Skeletal muscle tissue (tissue), 4 donors: Measurements from ENCODE around the gene ZNF415. TPM values are rescaled to one million over a fixed set of nuclear protein-coding genes. Genes with fewer than 3 reads are reported as not detected.
A peak's percentile ranks its signal among the peaks of the same experiment; 100 is the strongest.

Experiments used
- H3K27ac ChIP-seq: one replicate; pipeline ENCODE4 v1.7.0; 2013; ENCODE audit warnings: mild to moderate bottlenecking, low read depth, low read length, inconsistent platforms
- H3K27me3 ChIP-seq, 3 donors: one replicate each; pipeline ENCODE4 v1.7.0; 2013; ENCODE audit warnings: low read length in 3 of 3; ENCODE audit not compliant: control insufficient read depth in 3 of 3, insufficient read depth in 3 of 3
- H3K36me3 ChIP-seq, 3 donors: one replicate each; pipeline ENCODE4 v1.7.0; 2013; ENCODE audit warnings: low read length in 3 of 3; ENCODE audit not compliant: control insufficient read depth in 3 of 3, insufficient read depth in 3 of 3
- H3K4me1 ChIP-seq, 3 donors: one replicate each; pipeline ENCODE4 v1.7.0; 2013; ENCODE audit warnings: low read length in 3 of 3, mild to moderate bottlenecking in 3 of 3; ENCODE audit not compliant: control insufficient read depth in 3 of 3, insufficient read depth in 3 of 3
- H3K4me3 ChIP-seq, 3 donors: one replicate each; pipeline ENCODE4 v1.7.0; 2013; ENCODE audit warnings: low read length in 3 of 3
- H3K9ac ChIP-seq, 3 donors: one replicate each; pipeline ENCODE4 v1.7.0; 2013; ENCODE audit warnings: low read length in 3 of 3, mild to moderate bottlenecking in 3 of 3, moderate library complexity in 2 of 3, low read depth in 1 of 3
- H3K9me3 ChIP-seq, 3 donors: one replicate each; pipeline ENCODE4 v1.7.0; 2013; ENCODE audit warnings: low read length in 3 of 3; ENCODE audit not compliant: control insufficient read depth in 3 of 3
- total RNA-seq: library from RNA; depleted of rRNA; stranded (reverse); fragments of >200 nt; gene quantifications from one replicate; pipeline ENCODE4 v1.2.3, GENCODE V29; 2014
- donor health status: Osteomylitis.

ZNF415 gene
- total RNA-seq, 1 donor from 2014 or later = 3.7 TPM

DNA sequence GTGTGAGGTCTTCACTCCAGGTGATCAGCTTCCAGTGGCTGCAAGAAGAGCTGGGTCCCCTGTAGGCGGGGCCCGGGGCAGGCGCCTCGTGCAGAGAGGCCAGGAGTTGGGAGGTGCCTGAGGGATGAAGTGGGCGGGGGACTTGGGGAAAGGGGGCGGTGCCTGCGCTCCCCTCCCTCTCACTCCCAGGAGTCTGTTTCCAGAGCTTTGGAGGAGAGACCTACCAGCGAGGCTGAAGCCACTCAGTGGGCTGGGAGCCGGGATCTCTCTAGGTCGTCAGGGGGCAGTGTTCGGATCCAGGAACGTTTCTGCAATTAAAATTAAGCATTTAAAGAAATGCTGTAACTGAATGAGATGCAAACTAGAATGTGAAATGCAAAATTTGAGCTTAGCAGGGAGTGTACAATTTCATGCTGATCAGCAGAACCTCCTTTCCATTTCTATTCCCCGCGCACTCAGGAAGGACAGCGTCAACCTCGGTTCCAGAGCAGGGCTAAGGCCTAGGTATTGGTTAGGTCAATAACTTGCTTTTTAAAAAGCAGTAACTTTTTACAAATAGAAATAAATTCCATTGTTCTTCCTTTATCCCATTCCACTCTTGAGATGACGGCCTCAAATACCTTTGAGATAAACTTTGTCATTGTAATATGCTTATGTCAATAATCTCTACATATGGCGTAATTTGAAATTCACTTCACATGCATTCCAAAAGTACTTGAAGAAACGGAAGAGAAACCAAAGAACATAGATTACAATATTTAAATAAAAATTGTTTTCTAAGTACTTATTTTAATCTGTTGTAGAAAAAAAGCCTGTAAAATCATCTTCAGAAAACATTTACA, 41.1 kb downstream of the ZNF415 start:
- Histone ChIP-seq H3K9me3 (no peaks in the 10 kb centered on the region), H3K9ac (no peak overlapping the region), H3K27ac (no peak overlapping the region), H3K4me3 (no peak overlapping the region), H3K36me3 (peaks cover 19 to 38% (median 24%) of the 10 kb centered on the region in 3 donors), H3K27me3 (no peaks in the 10 kb centered on the region), H3K4me1 (peaks cover 0 to 2% (median 0%) of the 10 kb centered on the region in 3 donors)

- Histone ChIP-seq H3K4me1 (peaks cover 0 to 2% (median 0%) of the 10 kb centered on the region in 3 donors), H3K27me3 (no peaks in the 10 kb centered on the region), H3K27ac (no peak overlapping the region), H3K36me3 (peaks cover 42 to 73% (median 44%) of the 10 kb centered on the region in 3 donors), H3K9ac (no peak overlapping the region), H3K9me3 (no peaks in the 10 kb centered on the region), H3K4me3 (no peak overlapping the region)
Observed at GRCh38 chr19:53088091-53088490, 44.6 kb downstream of the ZNF415 start.

DNA sequence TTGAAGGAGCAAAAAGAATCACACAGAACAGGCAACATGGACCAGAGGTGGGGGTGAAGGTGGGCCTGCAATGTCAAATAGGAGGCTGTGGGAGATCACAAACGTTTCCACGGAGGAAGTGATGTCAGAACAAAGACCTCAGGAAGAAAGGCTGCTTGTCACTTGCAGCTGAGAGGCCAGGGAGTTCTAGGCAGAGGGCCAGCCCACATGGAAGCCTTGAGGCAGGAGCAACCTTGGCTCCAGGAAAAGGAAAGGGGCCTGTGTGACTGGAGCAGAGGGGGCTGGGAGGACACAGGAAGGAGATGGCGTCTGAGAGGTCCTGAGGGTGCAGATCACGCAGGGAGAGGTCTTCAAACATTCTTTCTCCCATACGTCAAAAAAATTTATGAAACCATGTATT, 45.8 kb downstream of the ZNF415 start:
- Histone ChIP-seq H3K27ac (no peak overlapping the region), H3K9me3 (no peaks in the 10 kb centered on the region), H3K36me3 (peaks cover 47 to 83% (median 48%) of the 10 kb centered on the region in 3 donors)

GRCh38 chr19:53085496-53085895, 47.2 kb downstream of the ZNF415 start:
- H3K9me3 ChIP-seq = peaks cover 0 to 3% (median 2%) of the 10 kb centered on the region in 3 donors
- no peak overlapping the region for H3K4me3 ChIP-seq
- no peaks in the 10 kb centered on the region for H3K27me3 ChIP-seq
- H3K27ac ChIP-seq = no peak overlapping the region
- H3K9ac ChIP-seq = no peak overlapping the region
- peaks cover 38 to 76% (median 40%) of the 10 kb centered on the region in 3 donors for H3K36me3 ChIP-seq
- H3K4me1 ChIP-seq = no peaks in the 10 kb centered on the region

More for the DNA sequence above, 45.8 kb downstream of the ZNF415 start:
- peaks cover 0 to 2% (median 0%) of the 10 kb centered on the region in 3 donors for H3K4me1 ChIP-seq
- H3K9ac ChIP-seq = peak overlapping the region in 1 of 3 donors; percentile 33
- H3K27me3 ChIP-seq = no peaks in the 10 kb centered on the region
- no peak overlapping the region for H3K4me3 ChIP-seq

GRCh38 chr19:53082929-53083328, 49.8 kb downstream of the ZNF415 start:
- Histone ChIP-seq H3K27ac (no peak overlapping the region), H3K4me1 (peaks cover 0 to 2% (median 0%) of the 10 kb centered on the region in 3 donors), H3K9me3 (peaks cover 0 to 4% (median 2%) of the 10 kb centered on the region in 3 donors), H3K36me3 (peaks cover 32 to 55% (median 35%) of the 10 kb centered on the region in 3 donors), H3K9ac (no peak overlapping the region), H3K4me3 (no peak overlapping the region), H3K27me3 (no peaks in the 10 kb centered on the region)

DNA sequence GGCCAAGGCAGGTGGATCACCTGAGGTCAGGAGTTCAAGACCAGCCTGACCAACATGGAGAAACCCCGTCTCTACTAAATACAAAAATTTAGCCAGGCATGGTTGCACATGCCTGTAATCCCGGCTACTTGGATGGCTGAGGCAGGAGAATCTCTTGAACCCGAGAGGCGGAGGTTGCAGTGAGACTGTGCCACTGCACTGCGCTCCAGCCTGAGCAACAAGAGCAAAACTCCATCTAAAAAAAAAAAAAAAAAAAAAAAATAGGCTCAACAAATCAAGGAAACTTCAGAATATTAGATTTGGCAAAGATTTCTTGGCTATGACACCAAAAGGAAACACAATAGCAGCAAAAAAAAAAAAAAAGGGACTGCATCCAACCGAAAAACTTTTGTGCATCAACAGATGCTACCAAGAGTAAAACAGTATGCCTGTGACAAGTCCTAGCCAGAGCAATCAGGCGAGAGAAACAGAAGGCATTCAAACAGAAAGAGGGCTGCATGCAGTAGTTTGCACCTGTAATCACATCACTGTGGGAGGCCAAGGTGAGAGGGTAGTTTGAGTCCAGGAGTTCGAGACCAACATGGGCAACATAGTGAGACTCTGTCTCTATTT, 53.3 kb downstream of the ZNF415 start:
- Histone ChIP-seq H3K9me3 (peaks cover 0 to 4% (median 4%) of the 10 kb centered on the region in 3 donors), H3K4me3 (no peak overlapping the region), H3K27ac (no peak overlapping the region), H3K36me3 (peaks cover 20 to 37% (median 24%) of the 10 kb centered on the region in 3 donors), H3K9ac (no peak overlapping the region), H3K27me3 (no peaks in the 10 kb centered on the region), H3K4me1 (peaks cover 0 to 2% (median 0%) of the 10 kb centered on the region in 3 donors)

DNA sequence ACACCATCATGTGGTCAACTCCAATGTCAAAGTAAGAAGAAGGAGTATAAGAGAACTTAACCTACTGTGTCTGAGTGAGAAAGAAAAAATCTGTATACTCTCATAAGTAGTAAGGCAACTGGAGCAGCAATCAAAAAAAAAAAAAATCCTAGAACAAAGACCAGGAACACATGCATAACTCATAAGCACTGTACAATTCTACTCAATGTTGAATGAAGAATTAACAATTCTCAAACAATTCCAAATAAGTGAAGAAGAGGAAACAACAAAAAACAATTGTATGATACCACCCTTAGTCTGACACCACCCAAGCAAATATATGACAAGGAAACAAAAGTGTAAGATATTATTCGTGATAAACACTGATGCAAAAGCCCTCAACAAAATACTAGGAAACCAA, 54.0 kb downstream of the ZNF415 start:
- Histone ChIP-seq H3K9ac (no peak overlapping the region), H3K9me3 (peaks cover 0 to 4% (median 4%) of the 10 kb centered on the region in 3 donors), H3K4me1 (peaks cover 0 to 2% (median 0%) of the 10 kb centered on the region in 3 donors), H3K27me3 (no peaks in the 10 kb centered on the region), H3K27ac (no peak overlapping the region), H3K4me3 (no peak overlapping the region), H3K36me3 (peaks cover 23 to 35% (median 24%) of the 10 kb centered on the region in 3 donors)

- no peaks in the 10 kb centered on the region for H3K27me3 ChIP-seq
- no peak overlapping the region for H3K9ac ChIP-seq
- peaks cover 29 to 34% (median 33%) of the 10 kb centered on the region in 3 donors for H3K36me3 ChIP-seq
- no peak overlapping the region for H3K27ac ChIP-seq
- peaks cover 3 to 9% (median 4%) of the 10 kb centered on the region in 3 donors for H3K9me3 ChIP-seq
- peaks cover 0 to 2% (median 0%) of the 10 kb centered on the region in 3 donors for H3K4me1 ChIP-seq
- H3K4me3 ChIP-seq = no peak overlapping the region
Observed at GRCh38 chr19:53076984-53077383, 55.7 kb downstream of the ZNF415 start.

DNA sequence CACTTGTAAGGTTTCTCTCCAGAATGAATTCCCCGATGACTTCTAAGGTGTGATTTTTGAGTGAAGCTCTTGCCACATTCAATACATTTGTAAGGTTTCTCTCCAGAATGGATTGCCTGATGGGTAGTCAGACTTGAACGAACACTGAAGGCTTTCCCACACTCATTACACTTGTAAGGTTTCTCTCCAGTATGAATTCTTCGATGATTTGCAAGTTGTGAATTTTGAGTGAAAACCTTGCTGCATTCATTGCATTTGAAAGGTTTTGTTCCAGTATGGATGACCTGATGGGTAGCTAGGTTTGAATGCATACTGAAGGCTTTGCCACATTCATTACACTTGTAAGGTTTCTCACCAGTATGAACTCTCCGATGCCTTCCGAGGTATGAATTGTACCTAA, 63.9 kb downstream of the ZNF415 start:
- Histone ChIP-seq H3K4me3 (peak overlapping the region in 1 of 3 donors; percentile 59), H3K27me3 (no peaks in the 10 kb centered on the region), H3K9ac (no peak overlapping the region), H3K36me3 (peaks cover 43 to 63% (median 52%) of the 10 kb centered on the region in 3 donors), H3K4me1 (no peaks in the 10 kb centered on the region), H3K9me3 (peaks cover 24 to 39% (median 32%) of the 10 kb centered on the region in 3 donors), H3K27ac (no peak overlapping the region)

- Histone ChIP-seq H3K4me1 (no peaks in the 10 kb centered on the region), H3K4me3 (peak overlapping the region in 1 of 3 donors; percentile 44), H3K36me3 (peaks cover 38 to 56% (median 48%) of the 10 kb centered on the region in 3 donors), H3K27ac (no peak overlapping the region), H3K9ac (no peak overlapping the region), H3K9me3 (peaks cover 25 to 39% (median 30%) of the 10 kb centered on the region in 3 donors), H3K27me3 (no peaks in the 10 kb centered on the region)
Observed at GRCh38 chr19:53068199-53068598, 64.5 kb downstream of the ZNF415 start.
